Stimulated activated CD4-positive, alpha-beta T cell treated with anti-CD3 and anti-CD28 coated beads, Interleukin-15, amount 100 ng/mL, for 1 hour (primary cell): ENCODE measurements around the gene PDLIM5.
"Not testable (repeated sequence)": the region's sequence is repeated elsewhere in the genome, so short reads cannot be mapped to it uniquely, and the experiment has no call there.

Source experiments
- DNase-seq, 2 donors: peaks; one replicate each; pipeline ENCODE4 v3.0.0-alpha.2; 2020; ENCODE audit warnings: low read depth in 1 of 2, low spot score in 1 of 2

The PDLIM5 gene

GRCh38 chr4:94551643-94552564 is 100.2 kb downstream of the PDLIM5 start:
- DNase-seq = no peak

DNA sequence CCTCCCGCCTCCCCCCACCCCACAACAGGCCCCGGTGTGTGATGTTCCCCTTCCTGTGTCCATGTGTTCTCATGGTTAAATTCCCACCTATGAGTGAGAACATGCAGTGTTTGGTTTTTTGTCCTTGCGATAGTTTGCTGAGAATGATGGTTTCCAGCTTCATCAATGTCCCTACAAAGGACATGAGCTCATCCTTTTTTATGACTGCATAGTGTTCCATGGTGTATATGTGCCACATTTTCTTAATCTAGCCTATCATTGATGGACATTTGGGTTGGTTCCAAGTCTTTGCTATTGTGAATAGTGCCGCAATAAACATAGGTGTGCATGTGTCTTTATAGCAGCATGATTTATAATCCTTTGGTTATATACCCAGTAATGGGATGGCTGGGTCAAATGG is 104.3 kb downstream of the PDLIM5 start:
- not testable (repeated sequence) for DNase-seq

DNA sequence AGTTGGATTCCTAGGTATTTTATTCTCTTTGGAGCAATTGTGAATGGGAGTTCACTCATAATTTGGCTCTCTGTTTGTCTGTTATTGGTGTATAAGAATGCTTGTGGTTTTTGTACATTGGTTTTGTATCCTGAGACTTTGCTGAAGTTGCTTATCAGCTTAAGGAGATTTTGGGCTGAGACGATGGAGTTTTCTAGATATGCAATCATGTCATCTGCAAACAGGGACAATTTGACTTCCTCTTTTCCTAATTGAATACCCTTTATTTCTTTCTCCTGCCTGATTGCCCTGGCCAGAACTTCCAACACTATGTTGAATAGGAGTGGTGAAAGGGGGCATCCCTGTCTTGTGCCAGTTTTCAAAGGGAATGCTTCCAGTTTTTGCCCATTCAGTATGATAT is 105.9 kb downstream of the PDLIM5 start:
- DNase-seq = not testable (repeated sequence)

DNA sequence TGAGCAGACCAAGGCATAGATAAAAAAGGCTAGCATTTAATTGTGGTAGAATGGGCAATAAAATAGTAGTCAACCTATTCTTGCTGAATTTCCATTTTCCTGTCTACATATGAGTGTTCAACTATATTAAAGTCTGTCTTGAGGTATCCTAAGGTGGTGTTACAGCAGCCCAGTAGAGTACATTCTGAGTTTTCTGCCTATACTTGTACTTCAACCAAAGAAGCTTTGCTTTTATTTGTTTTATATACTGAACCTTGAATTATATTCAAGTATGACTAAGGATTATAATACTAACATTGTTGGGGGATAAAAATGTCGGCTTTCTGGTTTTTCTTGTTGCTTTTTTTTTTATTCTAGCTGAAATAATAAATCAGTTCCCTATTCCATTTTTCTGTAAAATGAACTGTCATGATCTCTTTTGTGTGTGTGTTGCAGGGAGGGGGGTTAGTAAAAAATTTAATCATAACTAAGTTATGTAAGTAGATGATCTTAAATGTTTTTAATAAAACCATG is 106.7 kb downstream of the PDLIM5 start:
- no peak for DNase-seq

GRCh38 chr4:94559351-94559806 is 107.6 kb downstream of the PDLIM5 start:
- DNase-seq = no peak

DNA sequence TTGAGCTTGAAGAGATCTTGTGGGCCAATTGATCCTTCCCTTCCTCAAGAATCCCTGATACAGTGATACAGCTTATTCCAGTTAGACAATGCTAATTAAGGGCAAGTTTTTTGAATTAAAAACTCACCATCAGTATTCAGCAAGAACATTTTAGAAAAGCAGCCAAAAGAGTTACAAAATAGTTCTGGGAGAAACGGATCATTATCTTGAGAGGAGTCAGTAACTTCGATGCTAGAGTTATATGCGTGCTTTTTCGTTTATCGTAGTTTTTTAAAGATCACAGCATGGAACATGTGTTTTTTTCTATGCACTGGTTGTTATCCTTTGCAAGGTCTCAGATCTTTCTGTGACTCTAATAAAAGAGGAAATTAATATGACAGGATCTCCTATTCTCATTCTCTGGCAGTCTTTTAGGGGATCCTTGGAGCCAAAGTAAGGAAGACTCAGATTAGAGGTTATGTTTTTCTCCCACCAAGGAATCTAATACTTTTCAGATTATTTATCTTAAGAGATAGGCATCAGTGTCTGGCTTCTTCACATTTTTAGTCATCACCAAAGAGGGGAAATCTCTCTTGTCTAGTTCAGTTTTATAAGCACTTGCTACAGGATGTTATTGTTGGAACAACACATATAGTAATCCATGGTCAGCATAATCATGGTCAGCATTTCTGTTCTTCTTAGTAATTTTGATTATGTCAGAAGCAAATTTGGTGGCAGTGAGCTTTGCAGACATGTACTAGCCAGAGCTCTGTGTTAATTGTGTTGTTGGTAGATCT is 109.7 kb downstream of the PDLIM5 start:
- no peak for DNase-seq

GRCh38 chr4:94562285-94562684 is 110.5 kb downstream of the PDLIM5 start:
- no peak for DNase-seq

GRCh38 chr4:94564252-94564651 is 112.5 kb downstream of the PDLIM5 start:
- no peak for DNase-seq

DNA sequence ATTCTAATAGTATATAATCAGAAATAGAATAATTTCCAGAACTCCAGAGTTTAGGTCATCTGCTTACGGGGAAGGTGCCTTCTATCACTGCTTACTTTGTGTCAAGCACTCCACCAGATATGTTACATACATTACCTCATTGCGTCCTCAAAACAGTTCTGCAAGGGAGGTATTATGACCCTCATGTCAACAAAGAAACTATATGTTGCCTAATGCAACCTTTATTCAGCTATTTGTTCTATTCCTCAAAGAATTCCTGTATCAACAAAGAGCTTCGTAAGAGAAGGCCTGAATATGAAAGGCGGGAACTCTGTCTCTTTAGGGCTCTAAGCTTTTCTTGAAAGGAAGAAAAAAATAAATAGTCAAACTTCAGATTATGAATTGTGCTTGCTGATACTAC is 114.7 kb downstream of the PDLIM5 start:
- DNase-seq = no peak

- no peak for DNase-seq
Measured at GRCh38 chr4:94567811-94568210, 116.1 kb downstream of the PDLIM5 start.

DNA sequence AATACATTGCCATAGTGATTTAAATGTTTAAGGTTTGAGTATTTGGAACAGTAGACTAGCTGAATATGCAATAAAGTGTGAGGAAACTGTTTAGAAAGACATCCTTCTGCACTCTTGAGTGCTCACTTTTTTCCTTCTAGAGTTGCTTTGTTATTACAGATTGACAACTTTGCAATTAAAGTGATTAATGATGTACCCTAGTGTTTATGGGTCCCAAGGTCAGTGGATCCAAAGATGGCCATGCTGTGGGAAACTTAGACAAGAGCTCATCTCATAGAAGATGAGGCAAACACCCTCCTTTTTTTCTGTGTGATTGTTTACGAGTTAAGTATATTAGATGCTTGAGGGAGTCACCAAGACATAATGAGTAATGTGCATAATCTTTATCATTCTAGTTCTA is 118.8 kb downstream of the PDLIM5 start:
- DNase-seq = no peak

DNA sequence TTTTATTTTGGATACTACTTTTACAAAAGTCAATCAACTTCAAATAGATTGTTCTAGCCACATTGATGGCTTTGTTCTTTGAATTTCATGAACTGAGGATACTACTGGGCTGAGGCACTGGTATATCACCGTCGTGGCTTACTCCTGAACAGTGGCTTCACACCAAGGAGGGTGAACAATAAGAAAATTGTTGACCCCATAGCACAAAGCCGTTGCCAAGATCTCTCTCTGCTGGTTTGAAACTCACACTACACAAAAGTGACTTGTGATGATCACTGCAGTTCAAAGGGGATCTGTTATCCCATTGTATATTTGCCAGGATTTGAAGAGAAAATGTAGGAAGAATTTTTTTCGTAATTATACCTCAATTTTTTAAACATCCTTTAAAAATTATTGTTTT is 119.6 kb downstream of the PDLIM5 start:
- no peak for DNase-seq

DNA sequence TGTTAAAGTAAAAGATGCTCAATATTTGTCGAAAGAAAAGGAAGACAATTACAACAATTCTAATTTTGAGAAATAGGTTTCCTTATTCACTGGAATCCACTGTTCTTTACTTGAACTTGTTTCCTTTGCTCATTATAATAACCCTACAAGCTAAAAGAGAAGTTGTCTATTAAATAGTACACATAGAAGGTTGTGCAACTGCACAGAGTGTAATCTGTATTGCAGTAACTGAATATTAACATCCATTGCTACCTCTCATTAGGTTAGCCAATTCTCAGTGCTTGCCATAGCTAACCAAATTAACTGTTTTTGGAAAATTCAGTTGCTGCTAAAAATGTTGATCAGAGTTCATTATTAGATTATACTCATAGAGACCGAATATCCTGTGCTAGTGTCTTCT is 120.0 kb downstream of the PDLIM5 start:
- DNase-seq = no peak

DNA sequence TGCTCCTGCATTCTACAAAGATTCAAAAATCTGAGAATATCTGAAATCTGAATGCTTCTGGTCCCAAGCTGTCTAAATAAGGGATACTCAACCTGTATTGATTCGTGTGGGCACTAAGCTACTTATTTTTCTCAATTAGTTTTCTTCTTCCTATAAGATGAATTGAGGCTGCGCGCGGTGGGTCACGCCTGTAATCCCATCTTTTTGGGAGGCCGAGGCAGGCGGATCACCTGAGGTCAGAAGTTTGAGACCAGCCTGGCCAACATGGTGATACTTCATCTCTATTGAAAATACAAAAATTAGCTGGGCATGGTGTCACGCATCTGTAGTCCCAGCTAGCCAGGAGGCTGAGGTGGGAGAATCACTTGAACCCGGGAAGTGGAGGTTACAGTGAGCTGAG is 122.3 kb downstream of the PDLIM5 start:
- DNase-seq = no peak

GRCh38 chr4:94574616-94575015 is 122.9 kb downstream of the PDLIM5 start:
- DNase-seq = no peak

GRCh38 chr4:94575652-94576051 is 123.9 kb downstream of the PDLIM5 start:
- DNase-seq = no peak

DNA sequence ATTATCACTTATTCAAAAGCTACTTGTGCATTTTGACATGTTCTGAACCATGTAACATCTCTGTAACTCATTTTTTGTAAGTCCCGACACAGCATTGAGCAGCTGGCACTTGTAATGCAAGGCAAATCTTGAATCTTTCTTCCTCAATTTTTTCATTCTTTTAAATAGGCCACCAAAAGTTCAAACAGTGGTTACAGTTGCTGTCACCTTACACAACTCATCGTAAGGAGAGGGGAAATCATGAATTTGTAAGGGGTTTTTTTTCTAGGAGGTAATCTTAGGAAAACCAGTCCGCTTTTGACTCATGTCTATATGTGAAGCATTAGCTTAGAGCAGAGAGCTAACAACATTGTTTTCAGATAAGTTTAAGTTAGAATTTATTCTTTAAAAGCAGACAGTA is 124.5 kb downstream of the PDLIM5 start:
- no peak for DNase-seq

GRCh38 chr4:94577136-94577535 is 125.4 kb downstream of the PDLIM5 start:
- DNase-seq = no peak

GRCh38 chr4:94578195-94578594 is 126.5 kb downstream of the PDLIM5 start:
- DNase-seq = no peak

DNA sequence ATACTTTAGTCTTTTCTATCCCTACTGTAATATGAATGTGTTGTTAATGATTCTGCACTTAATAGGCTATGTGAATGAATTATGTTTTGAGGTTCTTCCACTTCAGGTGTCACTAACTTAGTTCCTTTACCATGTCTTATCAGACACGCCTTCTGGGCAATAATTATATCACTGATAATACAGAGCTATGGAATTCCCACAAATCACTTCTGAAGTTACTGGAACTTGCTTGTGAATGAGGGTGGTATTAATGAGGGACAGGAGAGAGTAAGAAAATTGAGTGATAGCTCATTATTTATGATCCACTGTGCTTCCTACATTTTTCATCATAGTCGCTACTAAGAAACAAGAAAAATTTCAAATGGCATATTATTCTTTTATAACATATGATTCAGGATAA is 130.0 kb downstream of the PDLIM5 start:
- DNase-seq = no peak

- no peak for DNase-seq
Measured at GRCh38 chr4:94582517-94582916, 130.8 kb downstream of the PDLIM5 start.
